ENCODE measurements around the gene TCOF1. TPM values are rescaled to one million over a fixed set of nuclear protein-coding genes. Genes with fewer than 3 reads are reported as not detected.

The TCOF1 gene
- total and polyA plus RNA-seq, 2 experiments from 2014 or later, result 86.8 to 165 TPM

GRCh38 chr5:150345716-150346115 is 11.8 kb upstream of the TCOF1 start:
- no peak overlapping the region for H2AFZ ChIP-seq
- no peaks in the 10 kb centered on the region for H3F3A ChIP-seq (replicated peaks; ENCODE audit: low read depth)
- no peak overlapping the region for H3K4me2 ChIP-seq
- no peaks in the 10 kb centered on the region for H3K9me2 ChIP-seq (ENCODE audit: insufficient read depth)
- H3K36me3 ChIP-seq (ENCODE audit: insufficient read depth), result no peaks in the 10 kb centered on the region
- no peak overlapping the region for H3K27ac ChIP-seq (ENCODE audit: low read depth)
- H3K79me2 ChIP-seq (replicated peaks; ENCODE audit: insufficient read depth), result no peaks in the 10 kb centered on the region
- Mint-ChIP-seq H3K4me1 (peaks cover 7% of the 10 kb centered on the region), H3K4me3 (no peak overlapping the region), H3K9me3 (no peaks in the 10 kb centered on the region), H3K36me3 (ENCODE audit: low read depth) (no peaks in the 10 kb centered on the region), H3K27ac (no peak overlapping the region), H3K27me3 (ENCODE audit: insufficient read depth, low read depth, poor library complexity) (peaks cover 3% of the 10 kb centered on the region)
- no peaks in the 10 kb centered on the region for H4K20me1 ChIP-seq (replicated peaks; ENCODE audit: insufficient read depth)
- no peaks in the 10 kb centered on the region for H3K27me3 ChIP-seq (ENCODE audit: insufficient read depth)
- H3K4me3 ChIP-seq, result no peak overlapping the region
- TF ChIP-seq, protein P1, sequence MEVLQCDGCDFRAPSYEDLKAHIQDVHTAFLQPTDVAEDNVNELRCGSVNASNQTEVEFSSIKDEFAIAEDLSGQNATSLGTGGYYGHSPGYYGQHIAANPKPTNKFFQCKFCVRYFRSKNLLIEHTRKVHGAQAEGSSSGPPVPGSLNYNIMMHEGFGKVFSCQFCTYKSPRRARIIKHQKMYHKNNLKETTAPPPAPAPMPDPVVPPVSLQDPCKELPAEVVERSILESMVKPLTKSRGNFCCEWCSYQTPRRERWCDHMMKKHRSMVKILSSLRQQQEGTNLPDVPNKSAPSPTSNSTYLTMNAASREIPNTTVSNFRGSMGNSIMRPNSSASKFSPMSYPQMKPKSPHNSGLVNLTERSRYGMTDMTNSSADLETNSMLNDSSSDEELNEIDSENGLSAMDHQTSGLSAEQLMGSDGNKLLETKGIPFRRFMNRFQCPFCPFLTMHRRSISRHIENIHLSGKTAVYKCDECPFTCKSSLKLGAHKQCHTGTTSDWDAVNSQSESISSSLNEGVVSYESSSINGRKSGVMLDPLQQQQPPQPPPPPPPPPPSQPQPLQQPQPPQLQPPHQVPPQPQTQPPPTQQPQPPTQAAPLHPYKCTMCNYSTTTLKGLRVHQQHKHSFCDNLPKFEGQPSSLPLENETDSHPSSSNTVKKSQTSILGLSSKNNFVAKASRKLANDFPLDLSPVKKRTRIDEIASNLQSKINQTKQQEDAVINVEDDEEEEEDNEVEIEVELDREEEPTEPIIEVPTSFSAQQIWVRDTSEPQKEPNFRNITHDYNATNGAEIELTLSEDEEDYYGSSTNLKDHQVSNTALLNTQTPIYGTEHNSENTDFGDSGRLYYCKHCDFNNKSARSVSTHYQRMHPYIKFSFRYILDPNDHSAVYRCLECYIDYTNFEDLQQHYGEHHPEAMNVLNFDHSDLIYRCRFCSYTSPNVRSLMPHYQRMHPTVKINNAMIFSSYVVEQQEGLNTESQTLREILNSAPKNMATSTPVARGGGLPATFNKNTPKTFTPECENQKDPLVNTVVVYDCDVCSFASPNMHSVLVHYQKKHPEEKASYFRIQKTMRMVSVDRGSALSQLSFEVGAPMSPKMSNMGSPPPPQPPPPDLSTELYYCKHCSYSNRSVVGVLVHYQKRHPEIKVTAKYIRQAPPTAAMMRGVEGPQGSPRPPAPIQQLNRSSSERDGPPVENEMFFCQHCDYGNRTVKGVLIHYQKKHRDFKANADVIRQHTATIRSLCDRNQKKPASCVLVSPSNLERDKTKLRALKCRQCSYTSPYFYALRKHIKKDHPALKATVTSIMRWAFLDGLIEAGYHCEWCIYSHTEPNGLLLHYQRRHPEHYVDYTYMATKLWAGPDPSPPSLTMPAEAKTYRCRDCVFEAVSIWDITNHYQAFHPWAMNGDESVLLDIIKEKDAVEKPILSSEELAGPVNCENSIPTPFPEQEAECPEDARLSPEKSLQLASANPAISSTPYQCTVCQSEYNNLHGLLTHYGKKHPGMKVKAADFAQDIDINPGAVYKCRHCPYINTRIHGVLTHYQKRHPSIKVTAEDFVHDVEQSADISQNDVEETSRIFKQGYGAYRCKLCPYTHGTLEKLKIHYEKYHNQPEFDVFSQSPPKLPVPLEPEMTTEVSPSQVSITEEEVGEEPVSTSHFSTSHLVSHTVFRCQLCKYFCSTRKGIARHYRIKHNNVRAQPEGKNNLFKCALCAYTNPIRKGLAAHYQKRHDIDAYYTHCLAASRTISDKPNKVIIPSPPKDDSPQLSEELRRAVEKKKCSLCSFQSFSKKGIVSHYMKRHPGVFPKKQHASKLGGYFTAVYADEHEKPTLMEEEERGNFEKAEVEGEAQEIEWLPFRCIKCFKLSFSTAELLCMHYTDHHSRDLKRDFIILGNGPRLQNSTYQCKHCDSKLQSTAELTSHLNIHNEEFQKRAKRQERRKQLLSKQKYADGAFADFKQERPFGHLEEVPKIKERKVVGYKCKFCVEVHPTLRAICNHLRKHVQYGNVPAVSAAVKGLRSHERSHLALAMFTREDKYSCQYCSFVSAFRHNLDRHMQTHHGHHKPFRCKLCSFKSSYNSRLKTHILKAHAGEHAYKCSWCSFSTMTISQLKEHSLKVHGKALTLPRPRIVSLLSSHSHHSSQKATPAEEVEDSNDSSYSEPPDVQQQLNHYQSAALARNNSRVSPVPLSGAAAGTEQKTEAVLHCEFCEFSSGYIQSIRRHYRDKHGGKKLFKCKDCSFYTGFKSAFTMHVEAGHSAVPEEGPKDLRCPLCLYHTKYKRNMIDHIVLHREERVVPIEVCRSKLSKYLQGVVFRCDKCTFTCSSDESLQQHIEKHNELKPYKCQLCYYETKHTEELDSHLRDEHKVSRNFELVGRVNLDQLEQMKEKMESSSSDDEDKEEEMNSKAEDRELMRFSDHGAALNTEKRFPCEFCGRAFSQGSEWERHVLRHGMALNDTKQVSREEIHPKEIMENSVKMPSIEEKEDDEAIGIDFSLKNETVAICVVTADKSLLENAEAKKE (CRISPR knock-in tag; IDR thresholded peaks at IDR 0.05), result no peak
- TF ChIP-seq EZH2phosphoT487 (IDR thresholded peaks at IDR 0.05; ENCODE audit: unreplicated experiment), result no peak
- TF ChIP-seq NANOG (IDR thresholded peaks at IDR 0.05; ENCODE audit: borderline replicate concordance), result no peak
- TF ChIP-seq, protein P2, sequence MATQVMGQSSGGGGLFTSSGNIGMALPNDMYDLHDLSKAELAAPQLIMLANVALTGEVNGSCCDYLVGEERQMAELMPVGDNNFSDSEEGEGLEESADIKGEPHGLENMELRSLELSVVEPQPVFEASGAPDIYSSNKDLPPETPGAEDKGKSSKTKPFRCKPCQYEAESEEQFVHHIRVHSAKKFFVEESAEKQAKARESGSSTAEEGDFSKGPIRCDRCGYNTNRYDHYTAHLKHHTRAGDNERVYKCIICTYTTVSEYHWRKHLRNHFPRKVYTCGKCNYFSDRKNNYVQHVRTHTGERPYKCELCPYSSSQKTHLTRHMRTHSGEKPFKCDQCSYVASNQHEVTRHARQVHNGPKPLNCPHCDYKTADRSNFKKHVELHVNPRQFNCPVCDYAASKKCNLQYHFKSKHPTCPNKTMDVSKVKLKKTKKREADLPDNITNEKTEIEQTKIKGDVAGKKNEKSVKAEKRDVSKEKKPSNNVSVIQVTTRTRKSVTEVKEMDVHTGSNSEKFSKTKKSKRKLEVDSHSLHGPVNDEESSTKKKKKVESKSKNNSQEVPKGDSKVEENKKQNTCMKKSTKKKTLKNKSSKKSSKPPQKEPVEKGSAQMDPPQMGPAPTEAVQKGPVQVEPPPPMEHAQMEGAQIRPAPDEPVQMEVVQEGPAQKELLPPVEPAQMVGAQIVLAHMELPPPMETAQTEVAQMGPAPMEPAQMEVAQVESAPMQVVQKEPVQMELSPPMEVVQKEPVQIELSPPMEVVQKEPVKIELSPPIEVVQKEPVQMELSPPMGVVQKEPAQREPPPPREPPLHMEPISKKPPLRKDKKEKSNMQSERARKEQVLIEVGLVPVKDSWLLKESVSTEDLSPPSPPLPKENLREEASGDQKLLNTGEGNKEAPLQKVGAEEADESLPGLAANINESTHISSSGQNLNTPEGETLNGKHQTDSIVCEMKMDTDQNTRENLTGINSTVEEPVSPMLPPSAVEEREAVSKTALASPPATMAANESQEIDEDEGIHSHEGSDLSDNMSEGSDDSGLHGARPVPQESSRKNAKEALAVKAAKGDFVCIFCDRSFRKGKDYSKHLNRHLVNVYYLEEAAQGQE (IDR thresholded peaks at IDR 0.05; ENCODE audit: unreplicated experiment), result no peak
- TF ChIP-seq, protein P3, sequence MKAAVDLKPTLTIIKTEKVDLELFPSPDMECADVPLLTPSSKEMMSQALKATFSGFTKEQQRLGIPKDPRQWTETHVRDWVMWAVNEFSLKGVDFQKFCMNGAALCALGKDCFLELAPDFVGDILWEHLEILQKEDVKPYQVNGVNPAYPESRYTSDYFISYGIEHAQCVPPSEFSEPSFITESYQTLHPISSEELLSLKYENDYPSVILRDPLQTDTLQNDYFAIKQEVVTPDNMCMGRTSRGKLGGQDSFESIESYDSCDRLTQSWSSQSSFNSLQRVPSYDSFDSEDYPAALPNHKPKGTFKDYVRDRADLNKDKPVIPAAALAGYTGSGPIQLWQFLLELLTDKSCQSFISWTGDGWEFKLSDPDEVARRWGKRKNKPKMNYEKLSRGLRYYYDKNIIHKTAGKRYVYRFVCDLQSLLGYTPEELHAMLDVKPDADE (IDR thresholded peaks at IDR 0.05), result no peak
- TF ChIP-seq ZNF114 (CRISPR knock-in tag; IDR thresholded peaks at IDR 0.05), result no peak
- TF ChIP-seq CREB1 (CRISPR knock-in tag; IDR thresholded peaks at IDR 0.05; ENCODE audit: low read depth), result no peak
- no peak for DNase-seq (ENCODE audit: low spot score)
- H3K4me1 ChIP-seq (ENCODE audit: insufficient read depth), result peaks cover 4% of the 10 kb centered on the region; the same call in 1 of the 2 replicates
- no peak for ATAC-seq

Measured in GM23338 (cell line).